GM12878 (cell line): ENCODE results near the gene TTC39B.

ENCODE experiments used
- BRCA1 ChIP-seq: IDR thresholded peaks from 2 replicates; pipeline ENCODE4 v1.6.1; 2011; ENCODE audit warnings: low read depth, low read length, improper control_type of control experiment
- GATAD2B ChIP-seq: fragments of 450-650 bp; conservative IDR thresholded peaks from 2 replicates; pipeline ENCODE4 v1.6.1; 2017; ENCODE audit warnings: low read depth, mild to moderate bottlenecking, moderate library complexity
- POLR2A ChIP-seq: IDR thresholded peaks from 2 replicates; pipeline ENCODE4 v1.6.1; 2011; ENCODE audit warnings: low read depth, mild to moderate bottlenecking, low read length
- TAF1 ChIP-seq: IDR thresholded peaks from 2 replicates; pipeline ENCODE4 v1.6.1; 2011; ENCODE audit warnings: mild to moderate bottlenecking, low read depth, low read length, borderline replicate concordance

- TF ChIP-seq TAF1 (no peak), BRCA1 (no peak), GATAD2B (no peak), POLR2A (no peak)
Observed at GRCh38 chr9:15248621-15249020, 58.4 kb downstream of the TTC39B start.
